Spleen (tissue), 7 donors: ENCODE results near the gene PDZD8.

Experiments
- POLR2AphosphoS5 ChIP-seq, 3 donors: sonication (generic); formaldehyde crosslinking; IDR thresholded peaks; one replicate each; pipeline ENCODE4 v1.5.1; 2017; ENCODE audit warnings: antibody characterized with exemption in 3 of 3
- TF ChIP-seq, protein P1 (sequence below), 11 experiments: fragments of 200-600 bp in 7 of 11; fragments of 450-650 bp in 4 of 11; sonication (generic) in 4 of 11; IDR thresholded peaks in 8 of 11; conservative IDR thresholded peaks in 3 of 11; 1 replicate in 7 of 11; 2 replicates in 4 of 11; pipeline versions ENCODE4 v1.4.0 to v1.8.0; 2016 to 2021; ENCODE audit warnings: antibody characterized with exemption in 11 of 11, inconsistent platforms in 4 of 11, mild to moderate bottlenecking in 1 of 11
- donor health status: DM: no; HTN: no; CAD: no; lungs with moderate emphysema.
- donor health status: DM: no; HTN: no; CAD: no.
- donor health status: DM: no; HTN: no; CAD: no.

DNA sequence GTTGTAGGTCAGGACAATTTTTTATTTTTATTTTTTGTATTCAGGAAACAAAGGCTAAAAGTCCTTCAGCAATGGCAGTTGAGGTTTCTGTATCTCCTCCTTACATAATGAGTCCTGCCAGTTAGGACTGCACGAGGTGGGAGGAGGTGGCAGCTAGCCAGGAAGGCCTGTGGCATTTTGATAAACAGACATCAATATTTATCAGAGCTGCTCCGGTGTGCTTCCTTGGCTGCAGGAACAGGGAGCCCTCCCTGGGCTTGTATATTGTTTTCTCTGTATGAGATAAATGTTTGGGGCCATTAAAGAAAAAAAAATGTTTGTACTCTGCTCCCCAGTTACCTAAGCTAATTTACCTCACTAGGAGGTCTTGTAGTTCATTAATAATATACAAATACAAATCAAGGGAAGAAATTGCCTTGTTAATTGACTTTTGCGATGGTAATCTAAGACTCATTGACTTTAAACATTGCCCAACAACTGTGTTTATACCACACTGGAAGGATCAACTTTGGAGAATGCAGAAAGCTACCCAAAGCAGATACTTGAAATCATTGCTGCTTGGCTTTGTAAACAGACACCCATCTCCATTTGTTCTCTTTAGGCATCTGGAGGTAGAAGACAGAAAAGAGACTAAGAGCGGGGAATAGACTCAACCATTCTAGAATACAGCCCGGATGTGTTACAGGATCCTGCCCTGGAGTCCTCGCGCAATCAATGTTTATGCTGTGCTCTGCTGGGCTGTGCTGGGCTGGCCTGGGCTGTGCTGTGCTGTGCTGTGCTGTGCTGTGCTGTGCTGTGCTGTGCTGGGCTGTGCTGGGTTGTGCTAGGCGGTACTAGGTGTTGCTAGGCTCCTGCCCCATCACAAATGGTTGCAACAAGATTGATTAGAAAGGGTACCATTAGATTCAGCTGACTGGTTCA, 36.5 kb upstream of the PDZD8 start:
- TF ChIP-seq, protein P1, sequence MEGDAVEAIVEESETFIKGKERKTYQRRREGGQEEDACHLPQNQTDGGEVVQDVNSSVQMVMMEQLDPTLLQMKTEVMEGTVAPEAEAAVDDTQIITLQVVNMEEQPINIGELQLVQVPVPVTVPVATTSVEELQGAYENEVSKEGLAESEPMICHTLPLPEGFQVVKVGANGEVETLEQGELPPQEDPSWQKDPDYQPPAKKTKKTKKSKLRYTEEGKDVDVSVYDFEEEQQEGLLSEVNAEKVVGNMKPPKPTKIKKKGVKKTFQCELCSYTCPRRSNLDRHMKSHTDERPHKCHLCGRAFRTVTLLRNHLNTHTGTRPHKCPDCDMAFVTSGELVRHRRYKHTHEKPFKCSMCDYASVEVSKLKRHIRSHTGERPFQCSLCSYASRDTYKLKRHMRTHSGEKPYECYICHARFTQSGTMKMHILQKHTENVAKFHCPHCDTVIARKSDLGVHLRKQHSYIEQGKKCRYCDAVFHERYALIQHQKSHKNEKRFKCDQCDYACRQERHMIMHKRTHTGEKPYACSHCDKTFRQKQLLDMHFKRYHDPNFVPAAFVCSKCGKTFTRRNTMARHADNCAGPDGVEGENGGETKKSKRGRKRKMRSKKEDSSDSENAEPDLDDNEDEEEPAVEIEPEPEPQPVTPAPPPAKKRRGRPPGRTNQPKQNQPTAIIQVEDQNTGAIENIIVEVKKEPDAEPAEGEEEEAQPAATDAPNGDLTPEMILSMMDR (IDR thresholded peaks at IDR 0.05 in 8 of 11, conservative IDR thresholded peaks at IDR 0.05 in 3 of 11), result no peak
- TF ChIP-seq POLR2AphosphoS5 (IDR thresholded peaks at IDR 0.05), result no peak
